Measurements from ENCODE around the gene NUMB.

Gene NUMB

DNA sequence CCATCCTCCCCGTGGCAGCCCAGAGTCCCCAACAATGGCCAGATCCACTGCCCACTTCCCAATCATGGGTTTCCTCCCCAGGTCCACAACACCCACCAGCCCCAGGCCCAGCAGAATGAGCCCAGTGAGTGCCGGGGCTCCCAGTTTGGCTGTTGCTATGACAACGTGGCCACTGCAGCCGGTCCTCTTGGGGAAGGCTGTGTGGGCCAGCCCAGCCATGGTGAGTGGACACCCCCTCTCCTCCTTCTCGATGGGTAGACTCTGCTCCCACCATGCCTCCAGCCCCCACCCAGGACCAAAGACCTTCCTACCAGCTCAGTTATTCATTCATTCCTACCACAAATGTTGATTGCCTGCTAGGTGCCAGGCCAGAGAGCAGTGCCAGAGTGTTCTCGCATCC, 197.3 kb downstream of the NUMB start:
- DNase-seq (ENCODE audit: low spot score), result no peak

DNA sequence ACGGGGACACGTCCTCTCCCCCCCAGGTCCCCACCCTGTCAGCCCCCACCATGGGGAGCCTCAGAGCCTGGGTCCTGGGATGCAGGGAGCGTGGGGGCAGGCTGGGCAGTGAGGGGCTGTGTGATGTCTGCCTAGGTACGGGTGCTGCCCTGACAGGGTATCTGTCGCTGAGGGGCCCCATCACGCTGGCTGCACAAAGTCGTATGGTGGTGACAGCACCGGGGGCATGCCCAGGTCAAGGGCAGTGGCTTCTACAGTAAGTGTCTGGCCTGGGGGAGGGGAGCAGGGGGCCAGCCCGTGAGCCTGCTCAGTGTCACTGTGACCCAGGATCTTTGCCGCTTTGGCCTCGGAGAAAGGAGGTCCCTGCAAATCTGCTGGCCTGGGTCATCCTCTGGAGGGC, 197.8 kb downstream of the NUMB start:
- DNase-seq (ENCODE audit: low spot score), result no peak

DNA sequence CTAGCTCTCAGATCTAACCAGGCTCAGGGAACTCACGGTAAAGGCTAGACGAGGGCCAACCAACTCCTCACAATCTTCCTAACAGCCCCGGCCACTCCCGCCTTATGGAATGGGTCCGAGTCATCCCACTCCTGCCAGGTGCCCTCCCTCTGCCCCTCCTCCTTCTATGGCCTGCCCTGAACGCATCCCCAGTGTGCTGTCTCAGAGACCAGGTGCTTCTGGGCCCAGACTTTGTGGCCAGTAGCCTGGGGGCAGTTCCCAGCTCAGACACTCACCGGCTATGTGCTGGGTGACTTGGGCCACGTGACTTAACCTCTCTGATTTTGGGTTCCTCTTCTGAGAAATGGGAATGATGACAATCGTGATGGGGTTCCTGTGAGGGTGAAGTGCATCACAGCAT, 198.5 kb downstream of the NUMB start:
- DNase-seq (ENCODE audit: low spot score), result no peak

DNA sequence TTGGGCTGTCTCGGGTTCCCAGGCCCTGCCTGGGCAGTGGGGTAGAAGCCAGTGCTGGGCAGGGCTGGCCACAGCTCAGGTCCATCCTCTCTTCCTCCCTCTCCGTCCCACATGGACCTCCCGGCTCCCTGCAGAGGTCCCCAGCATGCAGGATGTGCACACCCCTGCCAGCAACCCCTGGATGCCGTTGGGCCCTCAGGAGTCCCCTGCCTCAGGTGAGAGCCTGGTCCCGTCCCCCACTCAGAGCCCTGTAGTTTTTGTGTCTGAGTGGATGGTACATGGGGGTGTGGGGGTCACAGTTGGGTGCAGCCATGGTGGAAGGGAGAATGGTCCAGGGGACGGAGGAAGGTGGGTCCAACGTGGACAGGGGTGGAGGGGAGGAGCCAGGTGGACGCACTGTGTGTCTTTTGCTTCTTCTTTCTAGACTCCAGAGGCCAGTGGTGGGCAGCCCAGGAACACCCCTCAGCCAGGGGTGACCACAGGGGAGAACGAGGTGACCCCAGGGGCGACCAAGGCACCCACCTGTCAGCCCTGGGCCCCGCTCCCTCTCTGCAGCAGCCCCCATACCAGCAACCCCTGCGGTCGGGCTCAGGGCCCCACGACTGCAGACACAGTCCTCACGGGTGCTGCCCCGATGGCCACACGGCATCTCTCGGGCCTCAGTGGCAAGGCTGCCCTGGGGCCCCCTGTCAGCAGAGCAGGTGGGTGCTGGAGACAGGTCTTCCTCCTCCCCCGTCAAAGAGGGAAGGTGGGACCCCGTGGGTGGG, 199.3 kb downstream of the NUMB start:
- no peak for DNase-seq (ENCODE audit: low spot score)

- DNase-seq (ENCODE audit: low spot score), result no peak
Measured at GRCh38 chr14:73258076-73258475, 200.3 kb downstream of the NUMB start.

DNA sequence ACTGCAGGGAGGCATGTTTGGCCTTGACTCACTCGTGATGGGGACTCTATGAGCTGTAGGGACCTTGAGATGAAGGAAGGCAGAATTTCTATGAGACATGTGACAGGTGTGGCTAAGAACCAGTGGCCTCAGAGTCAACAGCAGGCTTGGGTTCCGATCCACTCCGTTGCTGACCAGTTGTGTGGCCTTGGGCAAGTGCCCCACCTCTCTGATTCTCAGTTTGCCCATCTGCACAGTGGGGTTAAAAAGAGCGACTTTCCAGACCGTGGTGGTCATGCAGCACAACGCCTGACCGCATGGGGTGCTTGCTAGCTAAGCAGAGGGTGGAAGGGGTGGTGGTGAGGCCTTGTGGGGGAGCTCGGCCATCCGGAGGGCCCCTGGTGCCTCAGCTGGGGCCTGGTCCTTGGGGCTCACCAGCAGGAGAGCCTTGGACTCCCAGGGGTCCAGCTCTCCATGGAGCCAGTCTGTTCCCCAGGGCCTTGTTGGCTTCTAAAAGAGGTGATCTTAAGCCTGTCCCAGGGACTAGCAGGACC, 202.6 kb downstream of the NUMB start:
- no peak for DNase-seq (ENCODE audit: low spot score)

DNA sequence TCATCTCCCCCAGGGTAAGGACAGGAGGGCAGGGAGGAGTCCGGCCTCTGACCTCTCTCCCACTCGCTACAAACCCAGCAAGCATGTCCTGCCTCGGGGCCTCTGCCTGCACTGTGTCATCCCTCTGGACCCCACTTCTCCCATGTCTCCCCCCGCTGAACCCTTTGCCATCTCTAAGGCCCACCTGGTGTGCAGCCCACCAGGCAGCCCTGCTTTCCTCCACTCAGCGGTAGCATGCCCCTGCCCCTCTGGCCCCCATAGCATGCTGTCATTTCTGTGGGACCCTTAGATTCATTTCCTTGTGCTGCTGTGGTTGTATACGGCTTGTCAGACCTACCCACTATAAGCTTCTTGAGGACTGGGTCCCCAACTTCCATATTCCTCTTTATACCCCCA, 203.3 kb downstream of the NUMB start:
- no peak for DNase-seq (ENCODE audit: low spot score)

- no peak for DNase-seq (ENCODE audit: low spot score)
Measured at GRCh38 chr14:73254247-73255004, 203.9 kb downstream of the NUMB start.

DNA sequence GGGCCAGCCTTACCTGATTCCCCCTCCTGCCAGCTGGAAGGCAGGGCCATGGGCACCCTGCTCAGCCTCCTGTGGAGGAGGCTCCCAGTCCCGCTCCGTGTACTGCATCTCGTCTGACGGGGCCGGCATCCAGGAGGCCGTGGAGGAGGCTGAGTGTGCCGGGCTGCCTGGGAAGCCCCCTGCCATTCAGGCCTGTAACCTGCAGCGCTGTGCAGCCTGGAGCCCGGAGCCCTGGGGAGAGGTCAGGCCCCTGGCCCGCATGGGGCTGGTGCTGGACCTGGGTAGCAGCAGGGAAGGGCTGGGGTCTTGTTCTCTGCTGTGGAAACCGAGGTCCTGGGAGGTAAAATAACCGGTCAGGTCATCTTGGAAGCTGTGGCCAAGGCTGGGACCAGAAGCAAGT, 204.6 kb downstream of the NUMB start:
- no peak for DNase-seq (ENCODE audit: low spot score)

DNA sequence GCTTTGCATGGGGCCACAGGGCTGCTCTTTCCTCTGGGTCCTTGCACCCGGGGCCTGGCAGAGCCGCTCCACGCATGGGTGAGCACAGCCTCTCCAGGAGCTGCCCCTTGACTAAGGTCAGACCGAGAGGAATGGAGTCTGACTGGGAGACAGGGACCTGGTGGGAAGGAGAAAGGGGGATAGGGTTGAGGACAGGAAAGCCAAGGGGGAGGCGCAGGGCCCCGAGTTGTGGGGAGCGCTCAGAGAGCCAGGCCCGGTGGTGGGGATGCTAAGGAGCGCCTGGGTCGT, 205.1 kb downstream of the NUMB start:
- no peak for DNase-seq (ENCODE audit: low spot score)

GRCh38 chr14:73252491-73253322, 205.6 kb downstream of the NUMB start:
- DNase-seq (ENCODE audit: low spot score), result no peak

GRCh38 chr14:73251516-73252215, 206.7 kb downstream of the NUMB start:
- DNase-seq (ENCODE audit: low spot score), result no peak

DNA sequence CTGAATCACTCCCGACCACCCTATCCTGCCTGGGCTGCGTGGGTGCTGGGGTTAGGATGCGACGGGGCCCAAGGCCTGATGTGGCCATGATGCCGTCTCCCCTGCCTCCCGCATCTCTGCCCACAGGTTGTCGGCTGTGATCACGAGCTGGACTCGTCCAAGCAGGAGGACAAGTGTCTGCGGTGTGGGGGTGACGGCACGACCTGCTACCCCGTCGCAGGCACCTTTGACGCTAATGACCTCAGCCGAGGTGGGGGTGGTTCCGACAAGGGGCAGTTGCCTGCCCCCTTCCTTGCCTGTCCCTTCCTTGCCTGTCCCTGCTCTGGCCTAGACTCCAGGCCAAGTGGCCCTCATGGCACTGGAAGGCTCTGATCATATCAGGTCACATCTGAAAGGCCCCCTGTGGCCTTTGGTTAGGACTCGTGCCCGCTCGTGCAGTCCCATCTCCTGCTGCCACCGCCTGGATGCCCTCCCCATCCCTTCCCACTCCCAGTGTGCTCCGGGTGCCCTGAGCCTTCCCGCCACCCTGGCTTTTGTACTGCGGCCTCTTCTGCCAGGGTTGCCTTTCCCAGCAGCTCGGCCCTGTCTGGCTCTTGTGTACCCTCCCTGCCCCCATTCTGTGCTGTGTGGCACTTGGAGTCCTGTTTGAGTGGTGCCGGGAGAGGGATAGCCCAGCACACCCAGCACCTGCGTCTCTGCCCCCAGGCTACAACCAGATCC, 207.4 kb downstream of the NUMB start:
- no peak for DNase-seq (ENCODE audit: low spot score)

DNA sequence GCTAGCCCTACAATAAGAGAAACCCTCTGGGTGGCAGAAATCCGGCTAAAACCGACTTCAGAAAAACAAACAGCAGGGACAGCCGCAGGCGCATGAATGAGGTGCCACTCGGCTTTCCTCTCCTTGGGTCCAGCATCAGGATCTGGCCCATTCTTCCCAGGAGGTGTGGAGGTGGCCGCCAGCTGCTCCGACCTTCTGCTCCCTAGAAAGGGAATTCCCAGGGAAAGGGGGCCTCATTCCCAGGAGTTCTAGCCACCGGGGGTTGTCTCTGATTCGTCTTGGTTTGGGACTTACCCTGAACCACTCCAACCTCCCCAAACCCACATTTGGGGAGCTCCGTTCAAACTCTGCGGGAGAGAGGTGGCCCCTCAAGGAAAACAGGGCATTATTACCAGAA, 208.0 kb downstream of the NUMB start:
- no peak for DNase-seq (ENCODE audit: low spot score)

GRCh38 chr14:73249564-73250316, 208.6 kb downstream of the NUMB start:
- no peak for DNase-seq (ENCODE audit: low spot score)

DNA sequence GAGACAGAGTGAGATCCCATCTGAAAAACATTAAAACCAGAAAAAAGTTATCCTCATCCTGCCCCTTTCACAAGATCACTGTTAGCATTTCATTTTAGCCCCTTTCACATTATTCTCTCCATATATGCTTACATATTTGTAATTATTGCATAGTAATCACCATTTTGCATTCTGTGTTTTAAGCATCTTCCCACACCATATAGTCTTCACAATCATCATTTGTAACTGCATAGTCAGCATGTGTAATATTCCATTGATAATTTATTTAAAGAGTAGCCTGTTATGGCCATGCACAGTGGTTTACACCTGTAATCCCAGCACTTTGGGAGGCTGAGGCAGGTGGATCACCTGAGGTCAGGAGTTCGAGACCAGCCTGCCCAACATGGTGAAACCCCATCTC, 209.2 kb downstream of the NUMB start:
- no peak for DNase-seq (ENCODE audit: low spot score)

- DNase-seq (ENCODE audit: low spot score), result no peak
Measured at GRCh38 chr14:73248108-73248868, 210.1 kb downstream of the NUMB start.

DNA sequence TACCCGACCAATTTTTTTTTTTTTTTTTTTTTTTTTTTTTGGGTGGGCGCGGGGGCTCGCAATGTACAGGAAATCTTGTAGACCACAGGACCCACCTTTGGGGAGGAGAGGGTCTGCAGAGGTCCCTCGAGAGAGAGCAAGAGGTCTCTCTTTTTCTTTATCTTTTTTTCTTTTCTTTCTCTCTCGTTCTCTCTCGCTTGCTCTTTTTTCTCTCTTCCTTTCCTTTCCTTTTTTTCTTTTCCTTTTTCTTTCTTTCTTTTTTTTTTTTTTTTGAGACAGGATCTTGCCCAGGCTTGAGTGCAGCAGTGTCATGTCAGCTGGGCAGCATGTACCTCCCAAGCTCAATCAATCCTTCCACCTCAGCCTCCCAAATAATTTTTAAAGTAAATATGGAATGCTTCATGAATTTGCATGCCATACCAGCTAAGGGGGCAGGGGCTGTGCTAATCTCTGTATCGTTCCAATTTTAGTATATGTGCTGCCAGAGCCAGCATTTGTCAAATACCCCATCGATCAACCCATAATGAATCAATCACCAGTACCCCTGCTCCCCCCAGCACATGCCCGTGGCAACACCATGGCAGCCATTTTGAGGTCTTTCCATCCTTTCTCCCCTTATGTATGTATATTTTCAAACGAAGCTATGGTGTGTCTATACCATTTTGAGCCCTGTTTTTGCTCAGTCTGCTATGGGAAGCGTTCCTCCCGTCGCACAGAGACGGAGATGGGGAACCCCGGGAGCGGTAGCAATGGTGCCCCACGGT, 211.8 kb downstream of the NUMB start:
- DNase-seq (ENCODE audit: low spot score), result no peak
